HG02938 (cell line): Measurements from ENCODE around the gene ZNF580.

Source experiments
- ATAC-seq: cut with Tn5 transposase; IDR thresholded peaks from one replicate; pipeline ENCODE4 v1.9.1; 2021; ENCODE audit warnings: mild to moderate bottlenecking, moderate library complexity; ENCODE audit not compliant: unreplicated experiment

The ZNF580 gene

GRCh38 chr19:55688422-55689218 lies 47.8 kb downstream of the ZNF580 start:
- no peak for ATAC-seq

GRCh38 chr19:55689411-55690108 lies 48.8 kb downstream of the ZNF580 start:
- ATAC-seq = no peak

GRCh38 chr19:55690109-55690768 lies 49.4 kb downstream of the ZNF580 start:
- no peak for ATAC-seq

GRCh38 chr19:55690769-55691545 lies 50.2 kb downstream of the ZNF580 start:
- no peak for ATAC-seq

- no peak for ATAC-seq
These were observed 51.0 kb downstream of the ZNF580 start for GRCh38 chr19:55691561-55692481.

- no peak for ATAC-seq
These were observed 51.9 kb downstream of the ZNF580 start for GRCh38 chr19:55692681-55693081.
